HepG2 (cell line): ENCODE data around the gene ZP2.

Experiments used
- BRF2 ChIP-seq: sonication (generic); formaldehyde crosslinking; IDR thresholded peaks from 2 replicates; pipeline ENCODE4 v1.8.1; 2022; ENCODE audit warnings: mild to moderate bottlenecking, missing genetic modification reagents
- DMAP1 ChIP-seq: IDR thresholded peaks from 2 replicates; pipeline ENCODE4 v1.6.1; 2016
- ELF4 ChIP-seq: sonication (generic); formaldehyde crosslinking; IDR thresholded peaks from 2 replicates; pipeline ENCODE4 v1.5.0; 2020; ENCODE audit warnings: missing genetic modification reagents, mild to moderate bottlenecking, moderate library complexity, borderline replicate concordance
- ETV5 ChIP-seq: IDR thresholded peaks from 2 replicates; pipeline ENCODE4 v1.6.1; 2018; ENCODE audit warnings: missing biosample characterization, missing genetic modification reagents, inconsistent platforms, borderline replicate concordance
- EZH2 ChIP-seq: conservative IDR thresholded peaks from 2 replicates; pipeline ENCODE4 v1.6.1; 2012; ENCODE audit warnings: mild to moderate bottlenecking, low read depth, low read length, moderate library complexity
- KLF13 ChIP-seq: sonication (generic); formaldehyde crosslinking; IDR thresholded peaks from 2 replicates; pipeline ENCODE4 v1.4.0; 2020; ENCODE audit warnings: mild to moderate bottlenecking, missing genetic modification reagents
- PBX3 ChIP-seq: sonication (generic); formaldehyde crosslinking; IDR thresholded peaks from 2 replicates; pipeline ENCODE4 v1.8.1; 2023; ENCODE audit warnings: missing genetic modification reagents, inconsistent platforms, borderline replicate concordance
- POLR2AphosphoS5 ChIP-seq: IDR thresholded peaks from 2 replicates; pipeline ENCODE4 v1.6.1; 2012; ENCODE audit warnings: low read depth, low read length
- STAT6 ChIP-seq: sonication (generic); formaldehyde crosslinking; IDR thresholded peaks from 2 replicates; pipeline ENCODE4 v1.4.0; 2020; ENCODE audit warnings: missing genetic modification reagents, mild to moderate bottlenecking, borderline replicate concordance
- ZBTB4 ChIP-seq: sonication (generic); formaldehyde crosslinking; IDR thresholded peaks from 2 replicates; pipeline ENCODE4 v1.4.0; 2020; ENCODE audit warnings: missing genetic modification reagents, mild to moderate bottlenecking, borderline replicate concordance
- ZFAT ChIP-seq: sonication (generic); formaldehyde crosslinking; conservative IDR thresholded peaks from 2 replicates; pipeline ENCODE4 v1.8.1; 2023; ENCODE audit warnings: missing genetic modification reagents, inconsistent platforms
- ZFYVE20 ChIP-seq: sonication (generic); formaldehyde crosslinking; IDR thresholded peaks from 2 replicates; pipeline ENCODE4 v1.8.0; 2023; ENCODE audit warnings: low read depth, mild to moderate bottlenecking, moderate library complexity, missing genetic modification reagents, borderline replicate concordance
- ZSCAN29 ChIP-seq: sonication (generic); formaldehyde crosslinking; conservative IDR thresholded peaks from 2 replicates; pipeline ENCODE4 v1.4.0; 2020; ENCODE audit warnings: mild to moderate bottlenecking, missing genetic modification reagents

- TF ChIP-seq ZFYVE20 (no peak), STAT6 (no peak), KLF13 (CRISPR knock-in tag) (no peak), ELF4 (CRISPR knock-in tag) (no peak), ETV5 (CRISPR knock-in tag) (peak; percentile 93), BRF2 (CRISPR knock-in tag) (no peak), PBX3 (CRISPR knock-in tag) (no peak), DMAP1 (CRISPR knock-in tag) (no peak; the same call in 1 of the 2 replicates), POLR2AphosphoS5 (no peak), ZFAT (no peak), ZSCAN29 (CRISPR knock-in tag) (no peak; the same call in 1 of the 2 replicates), EZH2 (no peak; the same call in 1 of the 2 replicates), ZBTB4 (CRISPR knock-in tag) (no peak)
These were observed 52.9 kb downstream of the ZP2 start, which contains the start of gene LDAF1 for GRCh38 chr16:21158208-21159110.
